Sigmoid colon (tissue), 7 donors: Measurements from ENCODE around the gene MRPL53. TPM values are rescaled to one million over a fixed set of nuclear protein-coding genes. Genes with fewer than 3 reads are reported as not detected.
"Not testable (repeated sequence)": the region's sequence is repeated elsewhere in the genome, so short reads cannot be mapped to it uniquely, and the experiment has no call there.

Experiments
- DNase-seq: peaks from one replicate; pipeline ENCODE4 v3.0.0-alpha.2; 2019
- H3K27ac ChIP-seq, 4 donors: fragments of 200-600 bp; sonication (generic); one replicate each; pipeline ENCODE4 v1.5.1; 2016 to 2019; ENCODE audit warnings: mild to moderate bottlenecking in 1 of 4
- H3K27me3 ChIP-seq, 3 donors: fragments of 200-600 bp; sonication (generic); one replicate each; pipeline ENCODE4 v1.5.1; 2019; ENCODE audit warnings: mild to moderate bottlenecking in 1 of 3
- H3K36me3 ChIP-seq, 4 donors: fragments of 200-600 bp; sonication (generic); one replicate each; pipeline ENCODE4 v1.5.1; 2016 to 2019
- H3K4me1 ChIP-seq, 4 donors: fragments of 200-600 bp; sonication (generic); one replicate each; pipeline ENCODE4 v1.5.1; 2017 to 2019
- H3K4me3 ChIP-seq, 4 donors: fragments of 200-600 bp; sonication (generic); one replicate each; pipeline ENCODE4 v1.5.1; 2017 to 2019; ENCODE audit warnings: mild to moderate bottlenecking in 2 of 4, moderate library complexity in 1 of 4
- H3K9me3 ChIP-seq, 4 donors: fragments of 200-600 bp in 3 of 4; sonication (generic) in 3 of 4; one replicate each; pipeline versions ENCODE4 v1.5.1 to v1.6.1; 2013 to 2019
- EP300 ChIP-seq, 4 donors: sonication (generic); formaldehyde crosslinking; IDR thresholded peaks; one replicate each; pipeline ENCODE4 v1.6.1; 2017; ENCODE audit warnings: antibody characterized with exemption in 4 of 4
- POLR2A ChIP-seq, 2 donors: fragments of 450-650 bp; IDR thresholded peaks; one replicate each; pipeline ENCODE4 v1.6.1; 2016; ENCODE audit warnings: antibody characterized with exemption in 2 of 2, mild to moderate bottlenecking in 2 of 2, moderate library complexity in 2 of 2
- POLR2AphosphoS5 ChIP-seq, 4 donors: sonication (generic); formaldehyde crosslinking; IDR thresholded peaks; one replicate each; pipeline ENCODE4 v1.6.1; 2017; ENCODE audit warnings: antibody characterized with exemption in 4 of 4
- WGBS, 2 donors: extraction: QIAGEN DNeasy Blood & Tissue Kit; methylation state at CpG; one replicate each; pipeline ENCODE4 v1.1.7; 2013; 5-methylcytosine and 5-hydroxymethylcytosine counted together
- intact Hi-C: fragments of 100-400 bp; cut with DNase I; formaldehyde crosslinking; loops from one replicate; pipeline ENCODE4 v1.15.1; 2023
- polyA plus RNA-seq, 3 donors: library from polyadenylated mRNA; stranded (reverse); fragments of 200-250 nt; gene quantifications; one replicate each; pipeline ENCODE4 v1.2.3, GENCODE V29; 2013
- total RNA-seq, 4 donors: library from RNA; depleted of rRNA; stranded (reverse); fragments of >200 nt; gene quantifications; one replicate each; pipeline ENCODE4 v1.1.0, GENCODE V29; 2016
- TF ChIP-seq, protein P1 (sequence below), 4 experiments: fragments of 450-650 bp in 3 of 4; fragments of 200-600 bp in 1 of 4; IDR thresholded peaks; one replicate each; pipeline ENCODE4 v1.5.1; 2016 to 2019; ENCODE audit warnings: antibody characterized with exemption in 4 of 4, mild to moderate bottlenecking in 3 of 4, moderate library complexity in 2 of 4
- donor health status: healthy with polysubstance abuse.
- donor health status: Bipolar disorder and iron deficiency.
- donor health status: healthy.

Gene MRPL53
- total and polyA plus RNA-seq, 7 donors: 10.2 to 77.1 (median 59.7) TPM

DNA sequence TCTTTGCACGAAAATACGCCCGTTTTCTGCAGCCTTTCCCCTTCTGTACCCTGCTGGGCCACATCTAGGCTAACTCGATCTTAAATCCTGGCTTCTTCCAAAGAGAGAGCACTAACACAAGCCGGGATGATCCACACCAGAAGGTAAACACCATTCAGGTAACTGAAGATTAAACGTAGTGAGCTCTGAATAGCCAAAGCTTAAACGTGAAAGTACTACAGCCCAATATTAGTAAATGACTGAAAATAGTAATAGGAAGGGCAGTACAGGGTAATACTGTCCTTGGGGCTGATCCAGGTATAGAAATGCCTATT lies 422 bp upstream of the MRPL53 start:
- TF ChIP-seq POLR2A (IDR thresholded peaks at IDR 0.05) (no peak), EP300 (IDR thresholded peaks at IDR 0.05) (no peak), POLR2AphosphoS5 (IDR thresholded peaks at IDR 0.05) (no peak)
- TF ChIP-seq, protein P1, sequence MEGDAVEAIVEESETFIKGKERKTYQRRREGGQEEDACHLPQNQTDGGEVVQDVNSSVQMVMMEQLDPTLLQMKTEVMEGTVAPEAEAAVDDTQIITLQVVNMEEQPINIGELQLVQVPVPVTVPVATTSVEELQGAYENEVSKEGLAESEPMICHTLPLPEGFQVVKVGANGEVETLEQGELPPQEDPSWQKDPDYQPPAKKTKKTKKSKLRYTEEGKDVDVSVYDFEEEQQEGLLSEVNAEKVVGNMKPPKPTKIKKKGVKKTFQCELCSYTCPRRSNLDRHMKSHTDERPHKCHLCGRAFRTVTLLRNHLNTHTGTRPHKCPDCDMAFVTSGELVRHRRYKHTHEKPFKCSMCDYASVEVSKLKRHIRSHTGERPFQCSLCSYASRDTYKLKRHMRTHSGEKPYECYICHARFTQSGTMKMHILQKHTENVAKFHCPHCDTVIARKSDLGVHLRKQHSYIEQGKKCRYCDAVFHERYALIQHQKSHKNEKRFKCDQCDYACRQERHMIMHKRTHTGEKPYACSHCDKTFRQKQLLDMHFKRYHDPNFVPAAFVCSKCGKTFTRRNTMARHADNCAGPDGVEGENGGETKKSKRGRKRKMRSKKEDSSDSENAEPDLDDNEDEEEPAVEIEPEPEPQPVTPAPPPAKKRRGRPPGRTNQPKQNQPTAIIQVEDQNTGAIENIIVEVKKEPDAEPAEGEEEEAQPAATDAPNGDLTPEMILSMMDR (IDR thresholded peaks at IDR 0.05): no peak
- WGBS, 2 donors: 3 to 9% methylated on average over 7 of the region's 7 CpGs
- Histone ChIP-seq H3K27ac (peak overlapping the region; percentile 85 to 92 (median 88)), H3K36me3 (peaks cover 0 to 34% (median 19%) of the 10 kb centered on the region in 4 donors), H3K4me1 (peaks cover 0 to 23% (median 21%) of the 10 kb centered on the region in 4 donors), H3K9me3 (no peaks in the 10 kb centered on the region), H3K27me3 (no peaks in the 10 kb centered on the region), H3K4me3 (peak overlapping the region; percentile 43 to 71 (median 64))
- DNase-seq: no peak
- intact Hi-C loops: loop anchor here (10.0 kb wide), 2 partner anchors 548 to 648 kb away; partner anchors contain the start of genes DGUOK and STAMBP

DNA sequence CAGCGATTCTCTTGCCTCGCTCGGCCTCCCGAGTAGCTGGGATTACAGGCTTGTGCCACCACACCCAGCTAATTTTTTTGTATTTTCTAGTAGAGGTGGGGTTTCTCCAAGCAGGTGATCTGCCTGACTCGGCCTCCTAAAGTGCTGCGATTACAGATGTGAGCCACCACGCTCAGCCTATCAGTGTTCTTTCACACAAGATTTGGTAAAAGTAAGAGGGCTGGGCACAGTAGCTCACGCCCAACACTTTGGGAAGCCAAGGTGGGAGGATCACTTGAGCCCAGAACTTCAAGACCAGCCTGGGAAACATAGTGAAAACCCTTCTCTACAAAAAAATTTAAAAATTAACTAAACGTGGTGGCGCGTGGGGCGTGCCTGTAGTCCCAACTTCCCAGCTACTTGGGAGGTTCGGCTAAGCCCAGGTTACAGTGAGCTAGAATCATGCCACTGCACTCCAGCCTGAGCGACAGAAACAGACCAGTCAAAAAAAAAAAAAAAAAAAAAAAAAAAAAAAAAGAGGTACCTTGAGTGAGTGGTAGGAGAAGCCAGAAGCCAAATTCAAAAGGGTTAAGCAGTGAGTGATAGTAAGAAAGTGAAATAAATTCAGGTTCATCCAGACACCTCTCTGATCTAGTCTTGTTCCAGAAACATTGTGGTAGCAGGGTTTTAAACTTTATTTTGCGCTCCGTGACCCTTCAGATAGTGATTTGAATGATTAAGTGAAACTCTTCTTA lies 981 bp downstream of the MRPL53 start:
- H3K9me3 ChIP-seq: no peaks in the 10 kb centered on the region
- H3K36me3 ChIP-seq: peaks cover 0 to 22% (median 16%) of the 10 kb centered on the region in 4 donors
- peak overlapping the region; percentile 43 to 71 (median 64) for H3K4me3 ChIP-seq
- peaks cover 0 to 23% (median 21%) of the 10 kb centered on the region in 4 donors for H3K4me1 ChIP-seq
- 17 to 58% methylated on average over 16 of the region's 16 CpGs for WGBS, 2 donors
- no peak for DNase-seq
- H3K27me3 ChIP-seq: no peaks in the 10 kb centered on the region
- no peak for TF ChIP-seq EP300 (IDR thresholded peaks at IDR 0.05)
- TF ChIP-seq, protein P1 (IDR thresholded peaks at IDR 0.05): no peak
- no peak for TF ChIP-seq POLR2AphosphoS5 (IDR thresholded peaks at IDR 0.05)
- H3K27ac ChIP-seq: peak overlapping the region; percentile 85 to 92 (median 88)
- intact Hi-C loops: loop anchor here (10.0 kb wide), 2 partner anchors 547 to 647 kb away; partner anchors contain the start of genes DGUOK and STAMBP

DNA sequence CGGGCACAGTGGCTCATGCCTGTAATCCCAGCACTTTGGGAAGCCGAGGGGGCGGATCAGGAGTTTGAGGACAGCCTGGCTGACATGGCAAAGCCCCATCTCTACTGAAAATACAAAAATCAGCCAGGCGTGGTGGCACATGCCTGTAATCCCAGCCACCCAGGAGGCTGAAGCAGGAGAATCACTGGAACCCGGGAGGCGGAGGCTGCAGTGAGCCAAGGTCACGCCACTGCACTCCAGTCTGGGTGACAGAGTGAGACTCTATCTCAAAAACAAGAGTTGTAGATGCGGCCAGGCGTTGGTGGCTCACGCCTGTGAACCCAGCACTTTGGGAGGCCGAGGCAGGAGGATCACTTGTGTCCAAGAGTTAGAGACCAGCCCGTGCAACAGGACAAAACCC lies 1.7 kb downstream of the MRPL53 start:
- intact Hi-C loops: loop anchor here (10.0 kb wide), 2 partner anchors 546 to 646 kb away; partner anchors contain the start of genes DGUOK and STAMBP
- WGBS, 2 donors: 92 to 96% methylated on average over 12 of the region's 12 CpGs

DNA sequence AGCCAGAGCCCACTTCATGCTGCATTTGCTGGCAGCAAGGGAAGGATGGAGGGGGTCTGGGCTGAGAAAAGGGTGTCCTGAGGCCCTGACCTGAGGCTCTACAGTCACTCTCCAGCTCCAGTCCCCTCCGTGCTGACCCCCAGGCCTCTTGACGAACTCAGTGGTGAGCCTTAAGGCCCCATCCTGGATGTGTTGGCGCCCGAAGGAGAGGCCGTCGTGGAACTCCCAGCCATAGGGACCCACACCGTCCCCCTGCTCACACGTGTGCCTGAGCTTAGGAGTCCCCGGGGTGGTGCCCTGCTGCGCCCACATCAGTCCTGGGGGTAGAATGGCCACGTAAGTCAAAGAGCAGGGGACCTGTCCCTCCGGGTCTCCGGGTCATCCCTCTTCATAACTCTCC lies 8.1 kb downstream of the MRPL53 start:
- Histone ChIP-seq H3K4me1 (peaks cover 0 to 26% (median 21%) of the 10 kb centered on the region in 4 donors), H3K9me3 (no peaks in the 10 kb centered on the region), H3K4me3 (peak overlapping the region; percentile 62 to 98 (median 86)), H3K36me3 (peaks cover 7 to 21% (median 10%) of the 10 kb centered on the region in 4 donors), H3K27me3 (no peaks in the 10 kb centered on the region), H3K27ac (peak overlapping the region; percentile 85 to 89 (median 88))
- TF ChIP-seq, protein P1 (IDR thresholded peaks at IDR 0.05): no peak
- no peak for TF ChIP-seq EP300 (IDR thresholded peaks at IDR 0.05)
- TF ChIP-seq POLR2AphosphoS5 (IDR thresholded peaks at IDR 0.05): no peak
- no peak for TF ChIP-seq POLR2A (IDR thresholded peaks at IDR 0.05)
- no peak for DNase-seq
- 3 to 11% methylated on average over 13 of the region's 13 CpGs for WGBS, 2 donors
- intact Hi-C loops: no loop called here

More for the DNA sequence above, 1.7 kb downstream of the MRPL53 start:
- DNase-seq, H3K4me3 ChIP-seq, H3K27ac ChIP-seq, H3K9me3 ChIP-seq, H3K27me3 ChIP-seq: not testable (repeated sequence)
- peaks cover 0 to 28% (median 27%) of the 10 kb centered on the region in 4 donors for H3K4me1 ChIP-seq
- H3K36me3 ChIP-seq: peaks cover 0 to 18% (median 15%) of the 10 kb centered on the region in 4 donors

DNA sequence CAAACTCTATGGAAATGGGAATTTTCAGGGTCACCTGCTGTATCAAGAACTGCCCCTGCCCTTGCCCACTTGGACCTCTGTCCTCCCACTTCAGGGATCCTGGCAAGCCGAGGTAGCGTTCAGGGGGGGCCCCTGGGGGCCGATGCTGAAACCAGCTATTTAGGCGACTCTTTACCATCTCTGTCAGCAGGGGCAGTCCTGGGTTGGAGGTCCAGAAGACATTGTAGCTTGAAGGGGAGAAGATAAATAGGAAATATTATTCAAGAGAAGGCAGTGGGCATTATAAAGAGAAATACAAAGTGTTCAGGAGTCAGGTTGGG lies 9.7 kb downstream of the MRPL53 start:
- Histone ChIP-seq H3K4me1 (peaks cover 0 to 35% (median 29%) of the 10 kb centered on the region in 4 donors), H3K27ac (no peak overlapping the region), H3K27me3 (no peaks in the 10 kb centered on the region), H3K4me3 (no peak overlapping the region), H3K36me3 (peaks cover 7 to 21% (median 10%) of the 10 kb centered on the region in 4 donors), H3K9me3 (no peaks in the 10 kb centered on the region)
- TF ChIP-seq POLR2AphosphoS5 (IDR thresholded peaks at IDR 0.05): no peak
- TF ChIP-seq EP300 (IDR thresholded peaks at IDR 0.05): no peak
- TF ChIP-seq POLR2A (IDR thresholded peaks at IDR 0.05): no peak
- TF ChIP-seq, protein P1 (IDR thresholded peaks at IDR 0.05): no peak
- WGBS, 2 donors: 81 to 92% methylated on average over 4 of the region's 4 CpGs
- intact Hi-C loops: no loop called here
- DNase-seq: no peak
